ENCODE measurements around the gene DLGAP4.

Gene DLGAP4

DNA sequence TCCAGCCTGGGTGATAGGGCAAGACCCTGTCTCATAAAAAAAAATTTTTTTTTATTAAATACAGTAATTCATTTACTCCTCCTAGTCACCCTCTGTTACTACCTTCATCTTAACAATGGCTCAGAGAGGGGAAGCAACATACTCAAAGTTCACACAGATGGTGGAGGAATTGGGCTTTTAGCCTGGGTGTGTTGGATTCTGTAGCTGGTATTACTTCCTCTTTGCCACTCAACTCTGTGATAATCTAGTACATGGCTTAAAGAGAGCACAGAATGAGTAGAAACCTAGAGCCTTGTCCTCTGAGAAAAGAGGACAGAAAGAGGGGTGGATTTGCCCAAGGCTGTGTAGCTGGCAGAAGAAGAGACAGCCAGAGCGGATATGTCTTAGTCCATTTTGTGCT is 96.6 kb downstream of the DLGAP4 start:
- no peak overlapping the region for H3K4me3 ChIP-seq (ENCODE audit: control insufficient read depth, low read depth, low read length)
- no peak for DNase-seq (ENCODE audit: low read depth)
- TF ChIP-seq CTCF (IDR thresholded peaks at IDR 0.05; ENCODE audit: control insufficient read depth, insufficient read depth, low read depth, low read length, missing control alignments) = no peak

DNA sequence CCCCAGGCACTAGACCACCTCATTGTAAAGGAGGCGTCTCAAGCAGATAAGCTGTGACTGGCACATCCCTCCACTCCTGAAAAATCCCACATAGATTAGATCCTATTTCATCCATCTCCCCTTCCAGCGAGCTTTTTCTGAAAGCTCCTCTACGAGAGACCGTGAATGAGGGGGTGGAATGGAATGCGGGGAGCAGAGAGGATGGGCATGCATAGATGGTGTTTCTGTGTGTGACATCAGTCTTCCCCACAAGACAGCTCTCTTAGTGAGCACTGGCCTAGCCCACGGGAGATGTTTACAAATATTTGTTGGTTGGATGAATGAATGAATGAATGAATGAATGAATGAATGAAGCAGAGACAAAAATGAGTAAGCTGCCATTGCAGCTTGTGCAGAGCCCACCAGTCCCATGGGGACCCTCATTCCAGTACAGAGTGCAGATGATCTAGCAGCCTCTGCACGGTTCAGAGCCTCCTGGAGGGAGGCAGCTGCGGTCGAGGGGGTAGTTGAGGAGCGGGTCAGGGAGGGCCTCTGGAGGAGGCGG is 98.4 kb downstream of the DLGAP4 start:
- no peak overlapping the region for H3K4me3 ChIP-seq (ENCODE audit: control insufficient read depth, low read depth, low read length)
- no peak for DNase-seq (ENCODE audit: low read depth)
- no peak for TF ChIP-seq CTCF (IDR thresholded peaks at IDR 0.05; ENCODE audit: control insufficient read depth, insufficient read depth, low read depth, low read length, missing control alignments)

DNA sequence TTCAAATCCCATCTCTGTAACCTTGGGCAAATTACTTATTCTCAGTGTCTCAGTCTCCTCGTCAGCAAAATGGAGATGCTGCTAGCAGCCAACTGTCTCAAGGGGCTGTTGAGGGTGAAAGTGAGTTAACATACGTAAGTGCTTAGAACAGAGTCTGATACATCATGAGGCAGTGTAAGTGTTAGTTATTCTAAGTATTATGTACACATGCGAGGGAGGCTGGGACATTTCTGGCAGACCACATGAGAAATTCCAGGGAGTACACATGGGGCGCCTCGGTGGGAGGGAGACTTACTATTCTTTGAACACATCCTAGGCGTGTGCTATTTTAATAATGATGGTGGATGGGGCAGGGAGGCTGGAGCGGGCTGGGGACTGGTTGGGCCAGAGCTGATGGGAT is 99.1 kb downstream of the DLGAP4 start:
- DNase-seq (ENCODE audit: low read depth) = no peak
- no peak overlapping the region for H3K4me3 ChIP-seq (ENCODE audit: control insufficient read depth, low read depth, low read length)
- no peak for TF ChIP-seq CTCF (IDR thresholded peaks at IDR 0.05; ENCODE audit: control insufficient read depth, insufficient read depth, low read depth, low read length, missing control alignments)

DNA sequence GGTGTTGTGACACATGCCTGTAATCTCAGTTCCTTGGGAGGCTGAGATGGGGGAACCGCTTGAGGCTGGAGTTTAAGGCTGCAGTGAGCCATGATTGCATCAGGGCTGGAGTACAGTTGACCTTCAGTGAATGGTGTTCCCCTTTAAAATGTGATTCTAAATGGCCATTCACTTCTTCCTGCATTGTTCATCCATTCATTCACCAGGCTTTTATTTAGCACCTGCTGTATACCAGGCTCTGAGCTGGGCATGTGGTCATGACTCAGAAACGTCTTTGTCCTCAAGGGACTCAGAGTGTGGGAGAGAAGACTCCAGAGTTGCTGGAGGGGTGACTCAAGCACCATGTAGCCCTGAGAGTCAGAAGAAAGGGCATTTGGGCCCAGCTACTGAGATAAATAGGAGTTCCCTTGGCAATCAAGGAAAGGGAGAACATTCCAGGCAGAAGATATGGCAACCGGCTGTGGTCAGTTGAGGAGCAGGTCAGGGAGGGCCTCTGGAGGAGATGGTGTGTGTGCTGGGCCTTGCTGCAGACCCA is 101.1 kb downstream of the DLGAP4 start:
- no peak overlapping the region for H3K4me3 ChIP-seq (ENCODE audit: control insufficient read depth, low read depth, low read length)
- no peak for TF ChIP-seq CTCF (IDR thresholded peaks at IDR 0.05; ENCODE audit: control insufficient read depth, insufficient read depth, low read depth, low read length, missing control alignments)
- no peak for DNase-seq (ENCODE audit: low read depth)

DNA sequence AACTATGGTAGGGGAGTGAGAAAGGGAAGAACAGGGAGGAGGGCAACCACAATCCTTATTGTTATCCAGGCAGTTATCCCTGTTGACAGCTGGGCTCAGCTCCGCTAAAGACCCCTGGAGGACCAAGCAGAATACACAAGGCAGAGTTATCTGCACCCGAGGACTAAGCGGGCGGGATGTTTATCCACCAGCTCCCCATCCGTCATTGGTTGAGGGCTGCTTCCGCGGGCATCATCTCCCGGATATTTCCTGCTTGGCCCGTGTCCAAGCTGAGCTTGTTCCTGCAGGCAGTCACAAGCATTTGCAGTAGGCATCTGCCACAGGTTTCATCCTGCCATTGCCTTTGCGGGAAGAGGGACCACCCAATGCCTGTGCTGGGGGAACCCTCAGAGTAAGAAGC is 102.1 kb downstream of the DLGAP4 start:
- no peak overlapping the region for H3K4me3 ChIP-seq (ENCODE audit: control insufficient read depth, low read depth, low read length)
- TF ChIP-seq CTCF (IDR thresholded peaks at IDR 0.05; ENCODE audit: control insufficient read depth, insufficient read depth, low read depth, low read length, missing control alignments) = no peak
- no peak for DNase-seq (ENCODE audit: low read depth)

DNA sequence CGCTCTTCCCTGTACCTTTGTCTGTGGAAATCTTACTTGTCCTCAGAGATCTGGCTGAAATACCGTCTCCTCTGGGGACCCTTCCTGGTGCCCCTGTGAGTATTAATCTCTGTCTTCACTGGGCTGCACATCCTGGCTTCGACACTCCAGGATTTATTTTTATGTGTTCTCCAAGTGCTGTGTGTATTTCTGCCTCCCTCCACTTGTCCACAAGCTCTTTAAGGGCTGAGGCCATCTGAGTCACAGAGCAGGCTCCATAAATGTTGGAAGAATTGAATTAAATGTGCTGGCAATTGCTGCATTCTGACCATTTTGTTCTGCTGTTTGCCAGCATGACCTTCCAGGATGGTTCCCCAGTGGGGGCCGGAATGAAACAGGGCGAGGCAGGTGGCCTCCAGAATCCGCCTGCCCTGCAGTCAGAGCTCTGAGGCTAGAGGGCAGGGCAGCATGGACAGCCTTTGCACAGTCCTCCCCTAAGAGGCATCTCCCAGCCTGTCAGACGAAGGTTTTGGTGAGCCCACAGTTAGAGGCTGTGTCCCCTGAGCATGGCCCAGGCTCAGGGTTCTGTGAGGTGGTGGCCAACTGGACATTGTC is 105.8 kb downstream of the DLGAP4 start:
- no peak for DNase-seq (ENCODE audit: low read depth)
- H3K4me3 ChIP-seq (ENCODE audit: control insufficient read depth, low read depth, low read length) = no peak overlapping the region
- TF ChIP-seq CTCF (IDR thresholded peaks at IDR 0.05; ENCODE audit: control insufficient read depth, insufficient read depth, low read depth, low read length, missing control alignments) = no peak

Measured in AG09309 (cell line).